HFFc6 (cell line): Measurements from ENCODE around the gene NACAD. TPM values are rescaled to one million over a fixed set of nuclear protein-coding genes. Genes with fewer than 3 reads are reported as not detected.
A peak's percentile ranks its signal among the peaks of the same experiment; 100 is the strongest.

Experiments
- DNase-seq: peaks from one replicate; pipeline ENCODE4 v3.0.0-alpha.2; 2018
- H3K27ac Mint-ChIP-seq: 2 replicates; pipeline ENCODE4 v1.8.0; 2020; ENCODE audit warnings: mild to moderate bottlenecking, mixed read lengths
- H3K27me3 Mint-ChIP-seq: 2 replicates; pipeline ENCODE4 v1.8.0; 2021; ENCODE audit warnings: mild to moderate bottlenecking, moderate library complexity, mixed read lengths; ENCODE audit not compliant: insufficient read depth
- H3K36me3 Mint-ChIP-seq: 2 replicates; pipeline ENCODE4 v1.8.0; 2021; ENCODE audit warnings: low read depth, mixed read lengths
- H3K4me1 Mint-ChIP-seq: 2 replicates; pipeline ENCODE4 v1.8.0; 2020; ENCODE audit warnings: low read depth, mixed read lengths
- H3K4me3 Mint-ChIP-seq: 2 replicates; pipeline ENCODE4 v1.8.0; 2020; ENCODE audit warnings: mild to moderate bottlenecking, moderate library complexity, mixed read lengths
- H3K9me3 Mint-ChIP-seq: 2 replicates; pipeline ENCODE4 v1.8.0; 2020; ENCODE audit warnings: mild to moderate bottlenecking, mixed read lengths
- total RNA-seq, 6 experiments: library from RNA; stranded (reverse); fragmentation: NEBNext Ultra II Directional; extraction: Animal tissue kit (Norgen Biotek cat#: 25700); gene quantifications; 2 replicates in 1 of 6; 3 replicates in 5 of 6; pipeline ENCODE4 v1.2.3, GENCODE V29; 2021
- TF ChIP-seq, protein P1 (sequence below): fragments of 200-600 bp; sonication (generic); IDR thresholded peaks from 2 replicates; pipeline ENCODE4 v1.5.0; 2021; ENCODE audit warnings: antibody characterized with exemption, mild to moderate bottlenecking

Gene NACAD
- total RNA-seq, 6 experiments from 2014 or later = 5.5 to 10.5 (median 9.6) TPM

DNA sequence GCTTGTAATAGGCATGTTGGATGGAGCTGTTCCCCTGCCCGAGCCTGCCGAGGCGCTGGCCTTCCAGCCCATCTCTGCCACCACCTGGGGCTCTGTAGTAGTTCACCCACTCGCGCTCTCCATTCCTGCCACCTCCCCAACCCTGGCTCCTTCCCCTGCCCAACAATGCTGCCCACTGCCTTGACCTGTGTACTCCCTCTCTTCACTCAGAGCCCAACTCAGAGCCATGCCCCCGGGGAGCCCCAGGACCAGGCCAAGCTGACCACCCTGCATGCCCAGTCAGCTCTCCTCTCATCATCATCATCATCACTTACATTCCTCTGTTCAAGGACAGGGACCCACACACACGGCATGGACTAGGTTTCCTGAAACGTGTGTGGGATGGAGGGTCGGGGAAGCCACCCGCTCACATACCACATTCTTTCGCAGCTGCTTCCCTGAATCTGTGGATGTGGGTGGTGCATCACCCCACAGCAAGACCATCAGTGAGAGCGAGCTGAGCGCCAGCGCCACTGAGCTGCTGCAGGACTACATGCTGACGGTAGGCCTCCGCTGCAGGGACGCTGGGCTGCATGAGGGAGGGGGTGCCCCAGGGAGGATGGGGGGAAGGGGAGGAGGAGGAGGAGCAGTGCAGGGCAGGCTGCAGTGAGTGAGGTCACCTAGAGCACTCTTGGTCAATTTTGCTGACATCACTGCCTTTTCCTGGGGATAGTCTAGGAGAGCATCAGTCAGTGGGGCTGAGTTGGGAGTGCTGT is 15.6 kb downstream of the NACAD start:
- H3K36me3 Mint-ChIP-seq = peaks cover 12% of the 10 kb centered on the region
- TF ChIP-seq, protein P1, sequence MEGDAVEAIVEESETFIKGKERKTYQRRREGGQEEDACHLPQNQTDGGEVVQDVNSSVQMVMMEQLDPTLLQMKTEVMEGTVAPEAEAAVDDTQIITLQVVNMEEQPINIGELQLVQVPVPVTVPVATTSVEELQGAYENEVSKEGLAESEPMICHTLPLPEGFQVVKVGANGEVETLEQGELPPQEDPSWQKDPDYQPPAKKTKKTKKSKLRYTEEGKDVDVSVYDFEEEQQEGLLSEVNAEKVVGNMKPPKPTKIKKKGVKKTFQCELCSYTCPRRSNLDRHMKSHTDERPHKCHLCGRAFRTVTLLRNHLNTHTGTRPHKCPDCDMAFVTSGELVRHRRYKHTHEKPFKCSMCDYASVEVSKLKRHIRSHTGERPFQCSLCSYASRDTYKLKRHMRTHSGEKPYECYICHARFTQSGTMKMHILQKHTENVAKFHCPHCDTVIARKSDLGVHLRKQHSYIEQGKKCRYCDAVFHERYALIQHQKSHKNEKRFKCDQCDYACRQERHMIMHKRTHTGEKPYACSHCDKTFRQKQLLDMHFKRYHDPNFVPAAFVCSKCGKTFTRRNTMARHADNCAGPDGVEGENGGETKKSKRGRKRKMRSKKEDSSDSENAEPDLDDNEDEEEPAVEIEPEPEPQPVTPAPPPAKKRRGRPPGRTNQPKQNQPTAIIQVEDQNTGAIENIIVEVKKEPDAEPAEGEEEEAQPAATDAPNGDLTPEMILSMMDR = no peak
- no peaks in the 10 kb centered on the region for H3K4me1 Mint-ChIP-seq
- H3K4me3 Mint-ChIP-seq = no peak overlapping the region; the same call in 1 of the 2 replicates
- H3K27me3 Mint-ChIP-seq = peaks cover 2% of the 10 kb centered on the region; the same call in 1 of the 2 replicates
- H3K9me3 Mint-ChIP-seq = no peaks in the 10 kb centered on the region
- H3K27ac Mint-ChIP-seq = no peak overlapping the region; the same call in 1 of the 2 replicates
- DNase-seq = no peak

DNA sequence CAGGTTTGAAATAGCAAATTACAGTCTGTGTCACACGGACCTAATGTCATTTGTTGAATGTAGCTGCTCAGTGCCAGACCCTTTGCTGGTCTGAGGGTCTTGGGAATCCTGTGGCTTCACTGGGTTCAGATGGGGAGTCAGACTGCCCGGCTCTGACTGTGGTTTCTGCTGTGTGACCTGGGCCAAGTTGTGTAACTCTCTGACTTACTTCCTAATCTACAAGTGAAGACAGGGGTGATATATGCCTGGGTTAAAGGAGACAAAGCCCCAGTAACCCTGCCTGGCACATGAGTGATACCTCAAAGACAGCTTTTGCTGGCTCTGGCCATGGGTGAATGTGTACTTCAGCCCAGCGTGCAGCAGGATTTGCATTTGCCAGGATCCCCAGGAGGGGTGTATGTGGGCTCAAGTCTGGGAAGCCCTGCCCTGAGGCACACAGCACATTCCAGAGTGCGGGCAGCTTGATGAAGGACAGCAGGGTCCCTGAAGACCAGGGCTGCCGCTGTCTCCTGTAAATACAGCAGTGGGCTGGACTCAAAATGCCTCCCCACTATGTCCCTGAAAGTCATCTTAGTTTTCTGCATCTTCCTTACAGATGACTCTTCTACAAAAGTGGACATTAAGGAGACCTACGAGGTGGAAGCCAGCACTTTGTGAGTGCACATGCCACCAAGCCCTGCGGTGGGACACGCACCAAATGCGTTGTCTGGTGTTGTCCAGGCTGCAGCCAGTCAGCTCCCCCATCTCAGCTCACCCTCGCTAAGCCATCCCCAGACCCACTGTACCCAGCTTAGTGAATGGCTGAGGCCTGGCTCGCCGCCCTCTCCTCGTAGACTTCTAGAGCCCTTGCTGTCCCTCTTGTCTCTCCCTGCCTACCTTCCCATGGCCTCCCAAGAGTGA is 16.4 kb downstream of the NACAD start:
- Mint-ChIP-seq H3K9me3 (no peaks in the 10 kb centered on the region), H3K36me3 (peaks cover 12% of the 10 kb centered on the region), H3K4me3 (no peak overlapping the region), H3K27ac (no peak overlapping the region), H3K27me3 (peaks cover 2% of the 10 kb centered on the region; the same call in 1 of the 2 replicates), H3K4me1 (no peaks in the 10 kb centered on the region)
- TF ChIP-seq, protein P1 = no peak
- DNase-seq = no peak

DNA sequence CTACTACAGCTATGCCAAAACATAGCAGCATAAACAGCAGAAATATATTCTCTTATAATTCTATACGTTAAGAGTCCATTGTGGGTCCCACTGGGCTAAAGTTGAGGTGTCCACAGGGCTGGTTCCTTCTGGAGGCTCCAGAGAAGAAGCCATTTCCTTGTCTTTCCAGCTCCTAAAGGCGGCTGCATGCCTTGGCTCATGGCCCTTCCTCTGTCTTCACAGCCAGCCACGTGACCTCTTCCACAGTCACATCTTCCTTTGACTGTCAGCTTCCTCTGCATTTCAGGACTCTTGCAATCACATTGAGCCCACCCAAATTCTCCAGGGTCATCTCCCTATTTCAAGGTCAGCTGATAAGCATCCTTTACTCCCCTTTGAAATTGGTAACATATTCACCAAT is 17.2 kb downstream of the NACAD start:
- Mint-ChIP-seq H3K27ac (no peak overlapping the region), H3K9me3 (no peaks in the 10 kb centered on the region), H3K4me3 (no peak overlapping the region), H3K4me1 (no peaks in the 10 kb centered on the region), H3K36me3 (peaks cover 12% of the 10 kb centered on the region), H3K27me3 (peaks cover 2% of the 10 kb centered on the region; the same call in 1 of the 2 replicates)
- DNase-seq = no peak
- TF ChIP-seq, protein P1 = no peak

DNA sequence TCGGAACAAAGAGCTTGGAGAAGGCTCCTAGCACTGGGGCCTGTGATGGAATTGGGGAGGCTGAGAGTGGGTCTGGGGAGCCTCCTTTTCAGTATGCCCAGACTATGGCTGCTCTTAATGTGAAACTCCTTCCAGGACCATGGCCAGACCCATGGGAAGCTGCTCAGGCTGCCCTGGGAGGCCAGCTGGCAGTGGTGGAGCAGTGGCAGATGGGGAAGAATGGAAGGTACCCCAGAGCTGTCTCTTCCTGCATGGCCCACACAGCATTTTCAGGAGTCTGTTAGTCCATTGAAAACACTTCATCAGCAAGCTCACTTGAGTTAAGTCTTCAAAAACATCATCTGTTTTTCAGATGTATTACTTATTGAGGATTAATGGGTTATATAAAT is 18.5 kb downstream of the NACAD start:
- TF ChIP-seq, protein P1 = no peak
- H3K36me3 Mint-ChIP-seq = peaks cover 18% of the 10 kb centered on the region
- no peaks in the 10 kb centered on the region for H3K9me3 Mint-ChIP-seq
- no peak for DNase-seq
- no peak overlapping the region for H3K4me3 Mint-ChIP-seq
- no peak overlapping the region for H3K27ac Mint-ChIP-seq
- peaks cover under 1% of the 10 kb centered on the region; the same call in 1 of the 2 replicates for H3K27me3 Mint-ChIP-seq
- no peaks in the 10 kb centered on the region for H3K4me1 Mint-ChIP-seq

DNA sequence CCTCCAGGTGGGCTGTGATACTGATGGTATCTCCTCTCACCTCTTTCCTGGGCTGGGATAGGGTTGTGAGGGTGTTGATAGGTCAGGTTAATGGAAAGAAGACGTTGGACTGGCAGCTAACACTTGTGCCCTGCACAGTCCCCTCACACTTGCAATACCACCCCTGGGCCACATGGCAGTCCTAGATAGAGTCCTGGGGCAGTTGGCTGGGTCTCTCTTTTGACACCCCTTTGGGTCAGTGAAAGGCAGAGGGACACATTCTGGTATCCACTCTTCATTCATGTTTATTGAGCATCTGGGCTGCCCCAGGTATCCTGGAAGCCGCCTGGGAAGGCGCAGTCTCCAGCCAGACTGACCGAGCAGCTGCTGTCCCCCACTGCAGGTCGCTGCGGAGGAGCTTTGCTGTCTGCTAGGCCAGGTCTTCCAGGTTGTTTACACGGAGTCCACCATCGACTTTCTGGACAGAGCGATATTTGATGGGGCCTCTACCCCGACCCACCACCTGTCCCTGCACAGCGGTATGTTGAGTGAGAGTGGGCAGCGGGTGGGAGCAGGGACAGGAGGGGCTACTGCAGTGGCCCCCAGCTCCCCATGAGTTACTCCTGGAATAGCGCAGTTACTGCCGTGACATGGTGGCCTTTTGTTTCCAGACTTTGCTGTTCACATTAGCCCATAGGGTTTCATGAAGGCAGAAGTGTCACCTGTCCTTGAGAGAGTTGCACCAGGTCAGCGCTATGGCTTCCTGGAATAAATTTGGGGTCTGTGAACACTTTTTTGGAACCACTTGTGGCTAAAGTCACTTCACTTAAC is 19.1 kb downstream of the NACAD start:
- H3K9me3 Mint-ChIP-seq = no peaks in the 10 kb centered on the region
- no peak overlapping the region for H3K27ac Mint-ChIP-seq
- no peak for DNase-seq
- no peaks in the 10 kb centered on the region for H3K27me3 Mint-ChIP-seq
- TF ChIP-seq, protein P1 = peak; percentile 32; the same call in 1 of the 2 replicates
- H3K4me3 Mint-ChIP-seq = no peak overlapping the region
- H3K36me3 Mint-ChIP-seq = peaks cover 15% of the 10 kb centered on the region
- no peaks in the 10 kb centered on the region for H3K4me1 Mint-ChIP-seq
